Suppressor macrophage (primary cell): ENCODE data around the gene PLXND1.
A peak's percentile ranks its signal among the peaks of the same experiment; 100 is the strongest.
"Not testable (repeated sequence)": the region's sequence is repeated elsewhere in the genome, so short reads cannot be mapped to it uniquely, and the experiment has no call there.

Source experiments
- DNase-seq, 4 experiments: peaks; one replicate each; pipeline ENCODE4 v3.0.0-alpha.2; 2020 to 2022
- total RNA-seq, 17 experiments: gene quantifications; one replicate each; lab custom pipeline; 2026; ENCODE audit warnings: mixed read lengths in 6 of 17, inconsistent platforms in 3 of 17; lab: John Stamatoyannopoulos, UW

The PLXND1 gene
- total RNA-seq = 237 to 1,129 (median 633) reads per million in 17 experiments

- peak; percentile 88 to 96 (median 92) for DNase-seq
These were observed at the start of gene PLXND1 for GRCh38 chr3:129606636-129607390. Gene PLXND1, minus strand, starts transcription at chr3:129606676. Its CDS starts 37 bp downstream, at chr3:129606639.

GRCh38 chr3:129655291-129655700, 48.8 kb upstream of the PLXND1 start:
- DNase-seq = no peak

GRCh38 chr3:129654131-129654530, 47.7 kb upstream of the PLXND1 start:
- DNase-seq = no peak

GRCh38 chr3:129653019-129653418, 46.5 kb upstream of the PLXND1 start:
- DNase-seq = no peak

- no peak for DNase-seq
These were observed 45.1 kb upstream of the PLXND1 start for GRCh38 chr3:129651435-129652202.

- peak; percentile 80 to 87 (median 82) for DNase-seq
These were observed 43.9 kb upstream of the PLXND1 start for GRCh38 chr3:129650256-129650872.

- no peak for DNase-seq
These were observed 41.9 kb upstream of the PLXND1 start for GRCh38 chr3:129648391-129648790.

- peak; percentile 57 to 83 (median 70) for DNase-seq
These were observed 38.8 kb upstream of the PLXND1 start for GRCh38 chr3:129645286-129645685.

- no peak for DNase-seq
These were observed 38.4 kb upstream of the PLXND1 start for GRCh38 chr3:129644836-129645235.

- DNase-seq = not testable (repeated sequence)
These were observed 35.2 kb upstream of the PLXND1 start for GRCh38 chr3:129641567-129642260.

- not testable (repeated sequence) for DNase-seq
These were observed 34.5 kb upstream of the PLXND1 start for GRCh38 chr3:129640985-129641384.

- DNase-seq = no peak
These were observed 32.0 kb upstream of the PLXND1 start for GRCh38 chr3:129638481-129638880.

GRCh38 chr3:129636082-129636481, 29.6 kb upstream of the PLXND1 start:
- DNase-seq = no peak

GRCh38 chr3:129635656-129636055, 29.2 kb upstream of the PLXND1 start:
- no peak for DNase-seq

GRCh38 chr3:129633751-129634481, 27.4 kb upstream of the PLXND1 start:
- DNase-seq = no peak

- no peak for DNase-seq
These were observed 26.5 kb upstream of the PLXND1 start for GRCh38 chr3:129632977-129633376.

GRCh38 chr3:129632556-129632955, 26.1 kb upstream of the PLXND1 start:
- no peak for DNase-seq

- no peak for DNase-seq
These were observed 25.6 kb upstream of the PLXND1 start for GRCh38 chr3:129632056-129632455.

GRCh38 chr3:129629011-129629410, 22.5 kb upstream of the PLXND1 start:
- no peak for DNase-seq

GRCh38 chr3:129628169-129628522, 21.7 kb upstream of the PLXND1 start:
- DNase-seq = no peak

GRCh38 chr3:129627350-129628168, 21.1 kb upstream of the PLXND1 start:
- DNase-seq = peak; percentile 85 to 93 (median 92)
